NCI-H748 treated with DMSO at 0.1 percent for 48 hours (cell line): ENCODE data around the gene PRRC2C.

Experiments
- DNase-seq: peaks from one replicate; lab custom pipeline; 2025; lab: John Stamatoyannopoulos, UW

Gene PRRC2C

GRCh38 chr1:171637928-171638576 lies 152.7 kb downstream of the PRRC2C start:
- DNase-seq, result no peak

- no peak for DNase-seq
These were observed 154.9 kb downstream of the PRRC2C start for GRCh38 chr1:171640225-171640624.

GRCh38 chr1:171641076-171641864 lies 155.9 kb downstream of the PRRC2C start:
- no peak for DNase-seq

- no peak for DNase-seq
These were observed 156.9 kb downstream of the PRRC2C start for GRCh38 chr1:171642197-171642596.
